ENCODE results near the gene NCOA3. TPM values are rescaled to one million over a fixed set of nuclear protein-coding genes. Genes with fewer than 3 reads are reported as not detected.

The NCOA3 gene
- total and polyA plus RNA-seq, 12 donors: 2.6 to 35.6 (median 22.2) TPM

DNA sequence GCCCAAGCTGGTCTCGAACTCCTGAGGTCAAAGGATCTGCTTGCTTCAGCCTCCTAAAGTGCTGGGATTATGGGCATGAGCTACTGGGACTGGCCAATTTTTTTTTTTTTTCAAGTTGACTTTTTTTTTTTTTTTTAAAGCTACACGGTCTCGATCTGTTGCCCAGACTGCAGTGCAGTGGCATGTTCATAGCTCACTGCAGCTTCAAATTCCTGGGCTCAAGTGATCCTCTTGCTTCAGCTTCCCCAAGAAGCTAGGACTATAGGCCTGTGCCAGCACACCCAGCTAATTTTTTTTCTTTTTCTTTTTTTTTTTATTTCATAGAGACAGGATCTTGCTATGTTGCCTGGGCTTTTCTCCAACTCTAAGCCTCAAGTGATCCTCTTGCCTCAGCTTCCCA is 59.5 kb downstream of the NCOA3 start:
- Histone ChIP-seq H3K27ac (no peak overlapping the region), H3K4me1 (replicated peaks in 1 of 2) (peaks cover 0 to 42% of the 10 kb centered on the region in 2 donors), H3K36me3 (replicated peaks in 1 of 2) (no peaks in the 10 kb centered on the region), H3K4me3 (no peak overlapping the region), H3K27me3 (no peaks in the 10 kb centered on the region), H3K9me3 (replicated peaks in 1 of 3) (no peaks in the 10 kb centered on the region)
- 50 to 72% (median 69%) methylated on average over 3 of the region's 3 CpGs for WGBS, 4 donors
- peak in 1 of 7 donors; percentile 21 for DNase-seq
- no peak for TF ChIP-seq POLR2A (IDR thresholded peaks at IDR 0.05)
- TF ChIP-seq, protein P1, sequence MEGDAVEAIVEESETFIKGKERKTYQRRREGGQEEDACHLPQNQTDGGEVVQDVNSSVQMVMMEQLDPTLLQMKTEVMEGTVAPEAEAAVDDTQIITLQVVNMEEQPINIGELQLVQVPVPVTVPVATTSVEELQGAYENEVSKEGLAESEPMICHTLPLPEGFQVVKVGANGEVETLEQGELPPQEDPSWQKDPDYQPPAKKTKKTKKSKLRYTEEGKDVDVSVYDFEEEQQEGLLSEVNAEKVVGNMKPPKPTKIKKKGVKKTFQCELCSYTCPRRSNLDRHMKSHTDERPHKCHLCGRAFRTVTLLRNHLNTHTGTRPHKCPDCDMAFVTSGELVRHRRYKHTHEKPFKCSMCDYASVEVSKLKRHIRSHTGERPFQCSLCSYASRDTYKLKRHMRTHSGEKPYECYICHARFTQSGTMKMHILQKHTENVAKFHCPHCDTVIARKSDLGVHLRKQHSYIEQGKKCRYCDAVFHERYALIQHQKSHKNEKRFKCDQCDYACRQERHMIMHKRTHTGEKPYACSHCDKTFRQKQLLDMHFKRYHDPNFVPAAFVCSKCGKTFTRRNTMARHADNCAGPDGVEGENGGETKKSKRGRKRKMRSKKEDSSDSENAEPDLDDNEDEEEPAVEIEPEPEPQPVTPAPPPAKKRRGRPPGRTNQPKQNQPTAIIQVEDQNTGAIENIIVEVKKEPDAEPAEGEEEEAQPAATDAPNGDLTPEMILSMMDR (IDR thresholded peaks at IDR 0.05): no peak
- intact Hi-C loops (cut with DNase I): loop anchor here in 1 of 2 donors (10.0 kb wide), 1 partner anchor 56 kb away; the partner anchor contains the start of gene NCOA3

DNA sequence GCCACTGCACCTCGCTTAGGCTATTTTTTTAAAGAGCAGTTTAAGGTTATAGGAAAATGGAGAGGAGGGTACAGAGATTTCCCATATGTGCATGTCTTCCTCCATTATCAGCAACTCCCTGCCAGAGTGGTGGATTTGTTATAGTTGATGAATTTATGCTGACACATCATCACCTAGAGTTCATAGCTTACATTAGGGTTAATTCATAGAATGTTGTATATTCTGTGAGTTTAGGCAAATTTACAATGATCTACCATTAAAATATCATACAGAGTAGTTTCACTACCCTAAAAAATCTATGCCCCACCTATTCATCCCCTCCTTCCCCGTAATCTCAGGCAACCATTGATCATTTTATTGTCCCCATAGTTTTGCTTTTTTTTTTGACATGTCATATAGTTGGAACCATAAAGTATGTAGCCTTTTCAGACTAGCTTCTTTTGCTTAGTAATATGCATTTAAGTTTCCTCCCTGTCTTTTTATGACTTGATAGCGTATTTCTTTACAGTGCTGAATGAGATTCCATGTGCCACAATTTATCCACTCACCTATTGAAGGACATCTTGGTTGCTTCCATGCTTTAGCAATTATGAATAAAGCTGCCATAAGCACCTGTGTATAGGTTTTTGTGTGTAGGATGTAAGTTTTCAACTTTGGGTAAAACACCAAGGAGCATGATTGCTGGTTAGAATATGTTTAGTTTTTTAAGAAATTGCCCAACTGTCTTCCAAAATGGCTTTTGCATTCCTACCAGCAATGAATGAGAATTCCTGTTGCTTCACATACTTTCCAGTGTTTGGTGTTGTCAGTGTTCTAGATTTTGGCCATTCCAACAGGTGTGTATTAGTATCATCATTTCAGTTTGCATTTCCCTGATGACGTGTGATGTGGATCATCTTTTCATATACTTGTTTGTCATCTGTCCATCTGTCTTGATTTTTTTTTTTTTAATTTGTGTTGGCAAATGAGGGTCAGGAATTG is 60.2 kb downstream of the NCOA3 start:
- no peak overlapping the region for H3K4me3 ChIP-seq
- no peaks in the 10 kb centered on the region for H3K9me3 ChIP-seq (replicated peaks in 1 of 3)
- 77 to 97% (median 93%) methylated on average over 4 of the region's 4 CpGs for whole genome bisulfite sequencing, 4 donors
- DNase-seq: no peak
- no peaks in the 10 kb centered on the region for H3K36me3 ChIP-seq (replicated peaks in 1 of 2)
- TF ChIP-seq POLR2A (IDR thresholded peaks at IDR 0.05): no peak
- TF ChIP-seq, protein P1 (IDR thresholded peaks at IDR 0.05): no peak
- no peaks in the 10 kb centered on the region for H3K27me3 ChIP-seq
- H3K27ac ChIP-seq: no peak overlapping the region
- peaks cover 0 to 38% of the 10 kb centered on the region in 2 donors for H3K4me1 ChIP-seq (replicated peaks in 1 of 2)
- intact Hi-C loops (cut with DNase I): loop anchor here in 1 of 2 donors (10.0 kb wide), 1 partner anchor 57 kb away; the partner anchor contains the start of gene NCOA3

DNA sequence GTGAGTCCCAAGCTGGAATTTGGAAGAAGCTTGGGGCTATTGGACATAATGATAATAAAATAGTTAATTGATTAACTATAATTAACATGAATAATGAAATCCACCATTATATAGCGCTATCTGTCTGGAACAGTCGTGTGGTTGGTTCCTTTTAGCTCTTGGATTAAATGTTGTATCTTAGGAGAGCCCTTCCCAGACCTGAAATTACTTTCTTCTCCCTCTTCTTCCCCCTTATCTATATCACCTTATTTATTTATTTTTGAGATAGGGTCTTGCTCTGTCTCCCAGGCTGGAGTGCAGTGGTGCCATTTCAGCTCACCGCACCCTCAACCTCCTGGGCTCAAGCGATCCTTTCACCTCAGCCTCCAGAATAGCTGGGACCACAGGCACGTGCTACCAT is 64.6 kb downstream of the NCOA3 start:
- no peak for DNase-seq
- no peaks in the 10 kb centered on the region for H3K27me3 ChIP-seq
- TF ChIP-seq POLR2A (IDR thresholded peaks at IDR 0.05): no peak
- TF ChIP-seq, protein P1 (IDR thresholded peaks at IDR 0.05): no peak
- intact Hi-C loops (cut with DNase I): loop anchor here in 1 of 2 donors (10.0 kb wide), 1 partner anchor 61 kb away; the partner anchor contains the start of gene NCOA3
- H3K27ac ChIP-seq: no peak overlapping the region
- no peaks in the 10 kb centered on the region for H3K9me3 ChIP-seq (replicated peaks in 1 of 3)
- WGBS, 4 donors: 94 to 97% (median 96%) methylated on average over 5 of the region's 5 CpGs
- no peaks in the 10 kb centered on the region for H3K36me3 ChIP-seq (replicated peaks in 1 of 2)
- no peak overlapping the region for H3K4me3 ChIP-seq
- peaks cover 13 to 35% of the 10 kb centered on the region in 2 donors for H3K4me1 ChIP-seq (replicated peaks in 1 of 2)

GRCh38 chr20:47568019-47568418 is 66.3 kb downstream of the NCOA3 start:
- no peaks in the 10 kb centered on the region for H3K27me3 ChIP-seq
- peak in 6 of 7 donors; percentile 48 to 71 (median 59) for DNase-seq
- TF ChIP-seq POLR2A (IDR thresholded peaks at IDR 0.05): peak in 1 of 2 donors; percentile 19
- TF ChIP-seq, protein P1 (IDR thresholded peaks at IDR 0.05): no peak
- WGBS, 4 donors: 9 to 23% (median 13%) methylated on average over 2 of the region's 2 CpGs
- H3K9me3 ChIP-seq (replicated peaks in 1 of 3): no peaks in the 10 kb centered on the region
- H3K36me3 ChIP-seq (replicated peaks in 1 of 2): no peaks in the 10 kb centered on the region
- no peak overlapping the region for H3K4me3 ChIP-seq
- H3K4me1 ChIP-seq (replicated peaks in 1 of 2): peaks cover 13 to 25% of the 10 kb centered on the region in 2 donors
- intact Hi-C loops (cut with DNase I): loop anchor here in 1 of 2 donors (10.0 kb wide), 1 partner anchor 63 kb away; the partner anchor contains the start of gene NCOA3
- peak overlapping the region in 4 of 5 donors; percentile 28 to 71 (median 68) for H3K27ac ChIP-seq

All from adrenal gland (tissue), 12 donors.